HL-60 (cell line): ENCODE data around the gene P2RX3.

Experiments used
- CTCF ChIP-seq: IDR thresholded peaks from one replicate; pipeline ENCODE4 v1.5.1; 2011; ENCODE audit warnings: low read length, control low read depth, inconsistent platforms; ENCODE audit not compliant: insufficient read depth
- POLR2AphosphoS5 ChIP-seq: IDR thresholded peaks from 2 replicates; pipeline ENCODE4 v1.6.1; 2012; ENCODE audit warnings: low read depth
- REST ChIP-seq: IDR thresholded peaks from 2 replicates; pipeline ENCODE4 v1.6.1; 2012; ENCODE audit warnings: low read depth; ENCODE audit not compliant: insufficient replicate concordance

GRCh38 chr11:57342702-57343101, 4.5 kb downstream of the P2RX3 start:
- TF ChIP-seq CTCF: no peak
- TF ChIP-seq POLR2AphosphoS5: no peak
- TF ChIP-seq REST: no peak
